HepG2 (cell line): ENCODE results near the gene AGBL1.

Experiments
- ARID4A ChIP-seq: sonication (generic); formaldehyde crosslinking; IDR thresholded peaks from 2 replicates; pipeline ENCODE4 v1.5.0; 2020; ENCODE audit warnings: mild to moderate bottlenecking, missing genetic modification reagents, borderline replicate concordance
- BHLHE40 ChIP-seq: IDR thresholded peaks from 2 replicates; pipeline ENCODE4 v1.6.1; 2011; ENCODE audit warnings: low read length, improper control_type of control experiment
- EP300 ChIP-seq, 3 experiments: sonication (generic) in 1 of 3; formaldehyde crosslinking in 1 of 3; IDR thresholded peaks; 2 replicates each; pipeline versions ENCODE4 v1.5.1 to v1.6.1; 2011 to 2020; ENCODE audit warnings: low read depth in 2 of 3, low read length in 2 of 3, borderline replicate concordance in 1 of 3, improper control_type of control experiment in 1 of 3, mild to moderate bottlenecking in 1 of 3, missing genetic modification reagents in 1 of 3, moderate library complexity in 1 of 3
- GATAD2A ChIP-seq: IDR thresholded peaks from 2 replicates; pipeline ENCODE4 v1.6.1; 2016
- TOE1 ChIP-seq: sonication (generic); formaldehyde crosslinking; IDR thresholded peaks from 2 replicates; pipeline ENCODE4 v1.4.0; 2020; ENCODE audit warnings: mild to moderate bottlenecking, missing genetic modification reagents
- ZNF124 ChIP-seq: sonication (generic); formaldehyde crosslinking; IDR thresholded peaks from 2 replicates; pipeline ENCODE4 v1.4.0; 2020; ENCODE audit warnings: missing genetic modification reagents
- TF ChIP-seq, protein P1 (sequence below), 2 experiments: IDR thresholded peaks; 2 replicates each; pipeline ENCODE4 v1.6.1; 2011 to 2012; ENCODE audit warnings: low read length in 2 of 2, borderline replicate concordance in 1 of 2, low read depth in 1 of 2, mild to moderate bottlenecking in 1 of 2, moderate library complexity in 1 of 2
- TF ChIP-seq, protein P2 (sequence below): sonication (generic); formaldehyde crosslinking; conservative IDR thresholded peaks from 2 replicates; pipeline ENCODE4 v1.4.0; 2020; ENCODE audit warnings: missing genetic modification reagents
- TF ChIP-seq, protein P3 (sequence below): sonication (generic); formaldehyde crosslinking; IDR thresholded peaks from 2 replicates; pipeline ENCODE4 v1.4.0; 2020; ENCODE audit warnings: missing genetic modification reagents, borderline replicate concordance
- TF ChIP-seq, protein P4 (sequence below): sonication (generic); formaldehyde crosslinking; IDR thresholded peaks from 2 replicates; pipeline ENCODE4 v1.5.0; 2020; ENCODE audit warnings: mild to moderate bottlenecking, missing genetic modification reagents, moderate library complexity

DNA sequence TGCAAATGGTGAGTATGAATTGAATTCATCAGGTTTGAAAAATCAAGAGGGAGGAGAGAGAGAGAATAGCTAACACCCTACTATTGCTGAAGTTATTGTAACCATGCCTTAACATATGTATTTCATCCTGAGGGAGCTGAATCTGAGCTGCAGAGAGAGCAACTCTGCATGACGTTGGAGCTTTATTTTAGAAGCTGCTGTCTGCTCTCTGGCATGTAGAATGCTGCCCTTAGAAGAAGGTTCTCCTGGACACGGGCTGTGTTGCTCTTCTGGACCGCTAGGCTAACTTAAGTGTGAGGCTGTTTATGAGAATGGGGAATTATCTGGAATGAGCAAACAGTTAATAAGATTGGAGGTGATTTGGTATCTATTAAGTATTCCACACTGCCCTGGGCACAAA, 814.6 kb downstream of the AGBL1 start:
- TF ChIP-seq, protein P1, sequence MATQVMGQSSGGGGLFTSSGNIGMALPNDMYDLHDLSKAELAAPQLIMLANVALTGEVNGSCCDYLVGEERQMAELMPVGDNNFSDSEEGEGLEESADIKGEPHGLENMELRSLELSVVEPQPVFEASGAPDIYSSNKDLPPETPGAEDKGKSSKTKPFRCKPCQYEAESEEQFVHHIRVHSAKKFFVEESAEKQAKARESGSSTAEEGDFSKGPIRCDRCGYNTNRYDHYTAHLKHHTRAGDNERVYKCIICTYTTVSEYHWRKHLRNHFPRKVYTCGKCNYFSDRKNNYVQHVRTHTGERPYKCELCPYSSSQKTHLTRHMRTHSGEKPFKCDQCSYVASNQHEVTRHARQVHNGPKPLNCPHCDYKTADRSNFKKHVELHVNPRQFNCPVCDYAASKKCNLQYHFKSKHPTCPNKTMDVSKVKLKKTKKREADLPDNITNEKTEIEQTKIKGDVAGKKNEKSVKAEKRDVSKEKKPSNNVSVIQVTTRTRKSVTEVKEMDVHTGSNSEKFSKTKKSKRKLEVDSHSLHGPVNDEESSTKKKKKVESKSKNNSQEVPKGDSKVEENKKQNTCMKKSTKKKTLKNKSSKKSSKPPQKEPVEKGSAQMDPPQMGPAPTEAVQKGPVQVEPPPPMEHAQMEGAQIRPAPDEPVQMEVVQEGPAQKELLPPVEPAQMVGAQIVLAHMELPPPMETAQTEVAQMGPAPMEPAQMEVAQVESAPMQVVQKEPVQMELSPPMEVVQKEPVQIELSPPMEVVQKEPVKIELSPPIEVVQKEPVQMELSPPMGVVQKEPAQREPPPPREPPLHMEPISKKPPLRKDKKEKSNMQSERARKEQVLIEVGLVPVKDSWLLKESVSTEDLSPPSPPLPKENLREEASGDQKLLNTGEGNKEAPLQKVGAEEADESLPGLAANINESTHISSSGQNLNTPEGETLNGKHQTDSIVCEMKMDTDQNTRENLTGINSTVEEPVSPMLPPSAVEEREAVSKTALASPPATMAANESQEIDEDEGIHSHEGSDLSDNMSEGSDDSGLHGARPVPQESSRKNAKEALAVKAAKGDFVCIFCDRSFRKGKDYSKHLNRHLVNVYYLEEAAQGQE (IDR thresholded peaks at IDR 0.05; ENCODE audit: borderline replicate concordance in 1 of 2, low read depth in 1 of 2, low read length in 2 of 2), result no peak
- TF ChIP-seq, protein P2, sequence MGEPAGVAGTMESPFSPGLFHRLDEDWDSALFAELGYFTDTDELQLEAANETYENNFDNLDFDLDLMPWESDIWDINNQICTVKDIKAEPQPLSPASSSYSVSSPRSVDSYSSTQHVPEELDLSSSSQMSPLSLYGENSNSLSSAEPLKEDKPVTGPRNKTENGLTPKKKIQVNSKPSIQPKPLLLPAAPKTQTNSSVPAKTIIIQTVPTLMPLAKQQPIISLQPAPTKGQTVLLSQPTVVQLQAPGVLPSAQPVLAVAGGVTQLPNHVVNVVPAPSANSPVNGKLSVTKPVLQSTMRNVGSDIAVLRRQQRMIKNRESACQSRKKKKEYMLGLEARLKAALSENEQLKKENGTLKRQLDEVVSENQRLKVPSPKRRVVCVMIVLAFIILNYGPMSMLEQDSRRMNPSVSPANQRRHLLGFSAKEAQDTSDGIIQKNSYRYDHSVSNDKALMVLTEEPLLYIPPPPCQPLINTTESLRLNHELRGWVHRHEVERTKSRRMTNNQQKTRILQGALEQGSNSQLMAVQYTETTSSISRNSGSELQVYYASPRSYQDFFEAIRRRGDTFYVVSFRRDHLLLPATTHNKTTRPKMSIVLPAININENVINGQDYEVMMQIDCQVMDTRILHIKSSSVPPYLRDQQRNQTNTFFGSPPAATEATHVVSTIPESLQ (CRISPR knock-in tag), result no peak
- TF ChIP-seq, protein P3, sequence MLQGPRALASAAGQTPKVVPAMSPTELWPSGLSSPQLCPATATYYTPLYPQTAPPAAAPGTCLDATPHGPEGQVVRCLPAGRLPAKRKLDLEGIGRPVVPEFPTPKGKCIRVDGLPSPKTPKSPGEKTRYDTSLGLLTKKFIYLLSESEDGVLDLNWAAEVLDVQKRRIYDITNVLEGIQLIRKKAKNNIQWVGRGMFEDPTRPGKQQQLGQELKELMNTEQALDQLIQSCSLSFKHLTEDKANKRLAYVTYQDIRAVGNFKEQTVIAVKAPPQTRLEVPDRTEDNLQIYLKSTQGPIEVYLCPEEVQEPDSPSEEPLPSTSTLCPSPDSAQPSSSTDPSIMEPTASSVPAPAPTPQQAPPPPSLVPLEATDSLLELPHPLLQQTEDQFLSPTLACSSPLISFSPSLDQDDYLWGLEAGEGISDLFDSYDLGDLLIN, result no peak
- TF ChIP-seq, protein P4, sequence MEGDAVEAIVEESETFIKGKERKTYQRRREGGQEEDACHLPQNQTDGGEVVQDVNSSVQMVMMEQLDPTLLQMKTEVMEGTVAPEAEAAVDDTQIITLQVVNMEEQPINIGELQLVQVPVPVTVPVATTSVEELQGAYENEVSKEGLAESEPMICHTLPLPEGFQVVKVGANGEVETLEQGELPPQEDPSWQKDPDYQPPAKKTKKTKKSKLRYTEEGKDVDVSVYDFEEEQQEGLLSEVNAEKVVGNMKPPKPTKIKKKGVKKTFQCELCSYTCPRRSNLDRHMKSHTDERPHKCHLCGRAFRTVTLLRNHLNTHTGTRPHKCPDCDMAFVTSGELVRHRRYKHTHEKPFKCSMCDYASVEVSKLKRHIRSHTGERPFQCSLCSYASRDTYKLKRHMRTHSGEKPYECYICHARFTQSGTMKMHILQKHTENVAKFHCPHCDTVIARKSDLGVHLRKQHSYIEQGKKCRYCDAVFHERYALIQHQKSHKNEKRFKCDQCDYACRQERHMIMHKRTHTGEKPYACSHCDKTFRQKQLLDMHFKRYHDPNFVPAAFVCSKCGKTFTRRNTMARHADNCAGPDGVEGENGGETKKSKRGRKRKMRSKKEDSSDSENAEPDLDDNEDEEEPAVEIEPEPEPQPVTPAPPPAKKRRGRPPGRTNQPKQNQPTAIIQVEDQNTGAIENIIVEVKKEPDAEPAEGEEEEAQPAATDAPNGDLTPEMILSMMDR (CRISPR knock-in tag), result no peak
- TF ChIP-seq ARID4A (CRISPR knock-in tag), result no peak
- no peak for TF ChIP-seq TOE1 (CRISPR knock-in tag)
- no peak for TF ChIP-seq BHLHE40
- TF ChIP-seq GATAD2A (CRISPR knock-in tag), result no peak
- TF ChIP-seq EP300 (IDR thresholded peaks at IDR 0.05; ENCODE audit: low read depth in 2 of 2, low read length in 2 of 2), result no peak
- TF ChIP-seq EP300 (CRISPR knock-in tag; IDR thresholded peaks at IDR 0.05; ENCODE audit: borderline replicate concordance), result no peak
- TF ChIP-seq ZNF124 (CRISPR knock-in tag), result no peak
